ENCODE results near the gene DCTN1. TPM values are rescaled to one million over a fixed set of nuclear protein-coding genes. Genes with fewer than 3 reads are reported as not detected.

Gene DCTN1
- total RNA-seq, 3 donors from 2014 or later: 92.2 to 125 (median 103) TPM

GRCh38 chr2:74367789-74368188 is 12.3 kb downstream of the DCTN1 start:
- Histone ChIP-seq H3K4me3 (no peak overlapping the region), H3K36me3 (peaks cover 30% of the 10 kb centered on the region)
- no peak for DNase-seq (ENCODE audit: low spot score in 2 of 2)

GRCh38 chr2:74366036-74366435 is 14.1 kb downstream of the DCTN1 start:
- H3K4me3 ChIP-seq: no peak overlapping the region
- H3K36me3 ChIP-seq: peaks cover 43% of the 10 kb centered on the region
- intact Hi-C loops (cut with DNase I; ENCODE audit: low total_unique reads): no loop called here
- DNase-seq (ENCODE audit: low spot score in 2 of 2): no peak
- H3K27ac ChIP-seq: no peak overlapping the region
- H3K9me3 ChIP-seq: no peaks in the 10 kb centered on the region
- no peaks in the 10 kb centered on the region for H3K4me1 ChIP-seq
- TF ChIP-seq POLR2A (IDR thresholded peaks at IDR 0.05) (no peak), CTCF (IDR thresholded peaks at IDR 0.05) (no peak)
- H3K27me3 ChIP-seq: no peaks in the 10 kb centered on the region

More at GRCh38 chr2:74367789-74368188, 12.3 kb downstream of the DCTN1 start:
- TF ChIP-seq POLR2A (IDR thresholded peaks at IDR 0.05) (no peak), POLR2AphosphoS5 (IDR thresholded peaks at IDR 0.05) (no peak), CTCF (IDR thresholded peaks at IDR 0.05) (no peak)
- H3K27me3 ChIP-seq: no peaks in the 10 kb centered on the region
- H3K9me3 ChIP-seq: no peaks in the 10 kb centered on the region
- H3K4me1 ChIP-seq: no peaks in the 10 kb centered on the region
- no peak overlapping the region for H3K27ac ChIP-seq
- intact Hi-C loops (cut with DNase I; ENCODE audit: low total_unique reads): no loop called here

GRCh38 chr2:74364533-74365505 is 15.3 kb downstream of the DCTN1 start:
- no peak for DNase-seq (ENCODE audit: low spot score in 2 of 2)
- H3K4me3 ChIP-seq: no peak overlapping the region
- intact Hi-C loops (cut with DNase I; ENCODE audit: low total_unique reads): loop anchor here (5.0 kb wide), 1 partner anchor 948 kb away; no protein-coding TSS in a partner anchor
- TF ChIP-seq CTCF (IDR thresholded peaks at IDR 0.05) (no peak), POLR2AphosphoS5 (IDR thresholded peaks at IDR 0.05) (no peak), POLR2A (IDR thresholded peaks at IDR 0.05) (no peak)
- peaks cover 37% of the 10 kb centered on the region for H3K36me3 ChIP-seq
- no peak overlapping the region for H3K27ac ChIP-seq
- no peaks in the 10 kb centered on the region for H3K4me1 ChIP-seq
- H3K9me3 ChIP-seq: no peaks in the 10 kb centered on the region
- no peaks in the 10 kb centered on the region for H3K27me3 ChIP-seq

- no peak overlapping the region for H3K27ac ChIP-seq
- H3K9me3 ChIP-seq: no peaks in the 10 kb centered on the region
- H3K4me3 ChIP-seq: no peak overlapping the region
- H3K4me1 ChIP-seq: no peaks in the 10 kb centered on the region
- no peaks in the 10 kb centered on the region for H3K27me3 ChIP-seq
- intact Hi-C loops (cut with DNase I; ENCODE audit: low total_unique reads): loop anchor here (5.0 kb wide), 1 partner anchor 944 kb away; no protein-coding TSS in a partner anchor
- H3K36me3 ChIP-seq: peaks cover 22% of the 10 kb centered on the region
- TF ChIP-seq POLR2AphosphoS5 (IDR thresholded peaks at IDR 0.05): no peak
- no peak for TF ChIP-seq CTCF (IDR thresholded peaks at IDR 0.05)
- TF ChIP-seq POLR2A (IDR thresholded peaks at IDR 0.05): no peak
- DNase-seq (ENCODE audit: low spot score in 2 of 2): no peak
Measured at GRCh38 chr2:74361327-74361726, 18.8 kb downstream of the DCTN1 start.

GRCh38 chr2:74357627-74358026 is 22.5 kb downstream of the DCTN1 start:
- Histone ChIP-seq H3K27ac (no peak overlapping the region), H3K9me3 (no peaks in the 10 kb centered on the region), H3K27me3 (no peaks in the 10 kb centered on the region), H3K36me3 (peaks cover 15% of the 10 kb centered on the region), H3K4me1 (no peaks in the 10 kb centered on the region), H3K4me3 (no peak overlapping the region)
- TF ChIP-seq POLR2A (IDR thresholded peaks at IDR 0.05) (no peak), POLR2AphosphoS5 (IDR thresholded peaks at IDR 0.05) (no peak), CTCF (IDR thresholded peaks at IDR 0.05) (no peak)
- intact Hi-C loops (cut with DNase I; ENCODE audit: low total_unique reads): no loop called here
- no peak for DNase-seq (ENCODE audit: low spot score in 2 of 2)

Data from breast epithelium (tissue), 4 donors.